HG03135 (cell line): ENCODE results near the gene EVI5L.
"Not testable (repeated sequence)": the region's sequence is repeated elsewhere in the genome, so short reads cannot be mapped to it uniquely, and the experiment has no call there.

Experiments
- ATAC-seq: cut with Tn5 transposase; IDR thresholded peaks from one replicate; pipeline ENCODE4 v1.9.1; 2021; ENCODE audit warnings: mild to moderate bottlenecking, moderate library complexity; ENCODE audit not compliant: unreplicated experiment

The EVI5L gene

DNA sequence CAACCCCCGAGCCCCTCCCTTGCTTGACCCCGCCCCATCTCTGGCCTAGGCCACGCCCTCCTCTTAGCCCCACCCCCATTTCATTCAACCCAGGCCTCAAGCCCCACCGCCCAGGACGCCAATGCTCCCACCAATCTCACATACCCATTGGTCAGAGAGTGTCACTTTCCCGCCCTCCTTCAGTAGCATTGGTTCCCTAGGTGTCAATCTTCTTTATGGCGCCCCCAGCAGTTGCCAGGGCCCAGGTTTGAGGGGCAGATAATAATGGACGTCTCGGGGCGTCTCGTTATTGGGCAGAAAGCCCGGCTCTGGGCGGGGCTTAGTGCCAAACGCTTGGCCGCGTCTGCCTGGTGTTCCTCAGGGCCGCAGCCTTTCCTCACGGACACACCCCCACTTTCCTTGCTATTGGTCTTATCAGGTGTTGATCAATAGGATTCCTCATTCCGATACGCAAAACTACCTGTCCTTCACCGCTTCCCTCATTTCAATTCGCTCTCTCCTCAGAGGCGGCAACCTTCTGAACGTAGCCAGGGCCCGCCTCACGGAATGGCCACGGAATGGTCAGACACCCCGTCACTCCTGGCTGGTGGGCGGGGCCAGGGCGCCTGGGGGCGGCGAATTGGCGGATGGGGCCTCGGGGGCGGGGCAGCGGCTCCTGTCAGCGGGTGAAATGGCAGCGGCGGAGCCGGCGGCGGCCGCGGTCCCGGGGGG, at the start of gene EVI5L:
TSS of gene EVI5L (plus strand) at position 658 of the 711 bp plus-strand sequence. CDS start 16,325 bp downstream, outside the sequence.
- peak; percentile 85 for ATAC-seq

DNA sequence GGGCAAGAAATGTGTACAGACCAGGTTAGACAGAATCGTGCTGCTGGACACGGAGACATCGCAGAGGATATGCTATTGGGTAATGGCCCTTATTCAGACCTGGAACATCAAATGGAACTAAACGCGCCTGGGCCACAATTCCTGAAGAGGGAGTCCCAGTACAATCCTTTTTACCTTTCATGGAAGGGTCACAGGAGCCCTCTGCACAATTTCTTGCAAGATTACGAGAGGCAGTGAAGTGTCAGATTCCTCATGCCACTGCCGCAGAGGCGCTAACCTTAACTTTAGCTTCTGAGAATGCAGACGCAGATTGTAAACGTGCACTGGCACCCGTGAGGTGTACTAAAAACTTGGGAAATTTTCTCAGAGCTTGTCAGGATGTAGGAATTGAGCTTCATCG, 48.9 kb upstream of the EVI5L start:
- ATAC-seq: no peak

DNA sequence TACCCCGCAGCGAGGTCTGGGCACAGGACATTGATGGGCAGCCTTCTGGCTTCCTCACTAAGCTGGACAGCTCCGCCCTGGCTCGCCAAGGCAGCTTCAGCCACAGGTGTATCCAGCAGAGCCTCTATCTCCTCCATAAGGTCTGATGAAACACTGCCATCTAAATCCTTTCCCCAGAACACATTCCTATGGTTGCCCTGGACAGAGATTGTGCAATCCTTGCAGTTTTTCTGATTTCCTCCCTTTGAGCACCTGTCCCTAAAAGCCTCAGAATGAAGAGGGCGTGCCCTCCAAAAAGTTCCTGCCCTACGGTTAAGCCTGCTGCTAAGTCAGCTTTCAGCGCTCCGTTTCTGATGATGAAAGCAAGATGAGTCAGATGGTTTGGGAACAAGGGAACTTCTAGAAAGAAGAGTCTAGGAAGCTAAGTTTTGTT, 46.0 kb upstream of the EVI5L start:
- no peak for ATAC-seq

DNA sequence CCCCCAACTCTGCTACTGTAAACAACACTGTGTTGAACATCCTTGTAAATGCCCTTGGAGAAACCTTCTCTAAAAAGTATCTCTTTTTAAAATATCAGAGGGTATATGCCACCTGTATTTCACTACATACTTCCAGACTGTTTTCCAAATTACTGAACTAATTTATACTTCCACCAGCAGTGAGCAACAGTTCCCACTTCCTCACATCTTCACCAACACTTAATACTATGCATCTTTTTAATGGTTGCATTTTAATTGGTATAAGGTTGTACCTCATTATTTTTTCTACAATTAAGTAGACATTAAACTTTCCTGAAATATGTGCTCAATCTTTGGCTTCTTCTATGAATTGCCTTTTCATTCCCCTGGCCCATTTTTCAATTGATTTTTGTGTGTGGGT, 45.2 kb upstream of the EVI5L start:
- ATAC-seq: no peak

DNA sequence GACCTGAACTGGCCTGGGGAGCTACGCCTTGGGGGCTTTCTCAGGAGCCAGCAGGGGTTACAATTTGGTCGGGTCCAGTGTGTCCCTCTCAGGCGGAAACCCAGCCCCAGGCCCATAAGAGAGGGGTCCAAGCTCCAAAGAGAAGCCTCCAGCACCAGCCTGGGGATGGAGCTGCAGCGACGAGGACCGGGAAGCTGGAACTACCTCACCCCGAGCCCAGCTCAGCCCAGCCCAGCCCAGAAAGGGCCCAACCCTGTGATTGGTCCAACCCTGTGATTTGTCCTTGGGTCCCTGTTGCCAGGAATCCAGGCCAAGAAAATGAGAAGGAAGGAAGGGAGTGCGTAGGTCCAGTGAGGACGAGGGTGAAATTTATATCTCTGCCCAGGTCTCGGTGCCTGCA, 42.9 kb upstream of the EVI5L start:
- ATAC-seq: no peak

DNA sequence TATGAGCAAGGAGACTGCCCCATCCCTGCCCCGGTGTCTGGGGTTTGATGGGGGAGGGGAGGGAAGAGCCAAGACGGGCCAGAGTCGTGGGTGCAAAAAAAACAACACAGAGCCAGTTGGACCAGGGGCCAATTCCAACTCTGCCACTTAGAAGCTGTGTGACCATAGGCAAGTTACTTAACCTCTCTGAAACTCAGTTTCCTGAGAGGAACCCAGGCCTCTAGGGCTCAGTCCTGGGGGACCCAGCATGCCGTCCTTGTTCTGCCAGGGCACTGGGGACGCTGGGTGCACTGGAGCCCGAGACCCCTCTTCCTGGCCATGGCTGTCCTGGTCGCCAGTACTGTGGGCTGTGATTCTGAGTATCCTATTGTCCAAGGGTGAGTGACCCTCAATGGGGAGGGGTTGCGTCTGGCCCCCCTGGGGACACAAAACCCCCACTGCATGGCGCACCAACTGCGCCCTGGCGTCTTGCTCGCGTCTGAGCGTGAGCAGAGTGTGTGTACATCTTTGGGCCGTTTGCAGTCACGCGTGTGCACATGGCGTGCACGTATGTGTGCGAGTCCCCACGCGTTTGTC, 42.3 kb upstream of the EVI5L start:
- no peak for ATAC-seq

DNA sequence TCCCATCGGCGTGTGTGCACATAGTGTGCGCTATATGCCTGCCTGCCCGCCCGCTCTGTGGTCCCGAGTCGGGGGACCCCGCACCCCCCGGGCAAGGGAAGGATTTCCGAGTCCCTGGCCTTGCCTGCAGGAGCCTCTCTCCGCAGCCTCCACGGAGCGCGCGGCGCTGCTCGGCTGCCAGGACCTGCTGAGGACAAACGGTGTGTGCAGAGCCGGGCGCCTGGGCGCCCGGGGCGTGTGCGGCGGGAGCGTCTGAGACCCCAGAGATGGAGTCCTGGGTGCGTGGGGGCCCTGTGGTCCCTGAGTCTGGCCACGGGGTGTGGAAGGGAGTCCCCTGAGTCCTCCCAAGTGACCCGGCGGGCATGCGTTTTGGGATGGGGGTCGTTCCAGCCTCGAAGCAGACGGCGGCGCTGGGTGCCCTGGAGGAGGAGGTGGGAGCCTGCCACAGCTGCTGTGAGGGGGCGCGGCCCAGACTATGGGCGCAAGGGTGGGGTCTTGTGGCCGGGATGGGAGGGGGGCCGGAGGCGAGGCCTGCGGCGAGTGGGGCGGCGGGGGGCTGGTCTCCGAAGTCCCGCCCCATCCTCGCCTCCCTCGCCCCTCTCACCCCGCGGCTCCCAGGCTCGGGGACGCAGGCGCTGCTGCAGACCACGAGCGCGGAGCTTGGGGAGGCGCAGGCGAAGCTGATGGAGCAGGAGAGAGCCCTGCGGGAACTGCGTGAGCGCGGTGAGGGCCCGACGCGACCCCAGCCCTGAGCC, 41.7 kb upstream of the EVI5L start:
- no peak for ATAC-seq

DNA sequence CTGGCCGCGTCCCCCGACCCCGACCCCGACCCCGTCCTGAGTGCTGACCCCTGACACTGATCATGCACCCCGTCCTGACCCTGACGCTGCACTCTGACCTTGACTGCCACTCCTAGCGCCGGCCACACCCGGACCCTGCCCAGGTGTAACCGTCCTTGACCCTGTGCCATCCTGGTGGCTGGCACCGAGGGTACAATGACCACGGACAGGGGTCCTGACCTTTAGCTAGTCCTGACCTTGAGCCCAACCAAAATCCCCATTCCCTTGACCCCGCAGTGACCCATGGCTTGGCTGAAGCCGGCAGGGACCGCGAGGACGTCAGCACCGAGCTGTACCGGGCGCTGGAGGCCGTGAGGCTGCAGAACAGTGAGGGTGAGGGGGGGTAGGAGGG, 41.1 kb upstream of the EVI5L start:
- no peak for ATAC-seq

DNA sequence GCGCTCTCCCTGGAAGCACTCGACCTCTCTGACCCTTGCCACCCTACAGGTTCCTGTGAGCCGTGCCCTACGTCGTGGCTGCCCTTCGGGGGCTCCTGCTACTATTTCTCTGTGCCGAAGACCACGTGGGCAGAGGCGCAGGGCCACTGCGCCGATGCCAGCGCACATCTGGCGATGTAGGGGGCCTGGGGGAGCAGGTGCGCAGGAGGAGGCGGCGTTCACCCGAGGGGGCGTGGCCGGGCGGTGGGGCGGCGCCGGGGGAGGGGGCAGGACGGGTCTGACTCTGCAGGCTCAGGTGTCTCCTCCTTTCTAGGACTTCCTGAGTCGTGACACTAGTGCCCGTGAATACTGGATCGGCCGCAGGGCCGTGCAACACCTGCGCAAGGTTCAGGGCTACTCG, 40.6 kb upstream of the EVI5L start:
- no peak for ATAC-seq

DNA sequence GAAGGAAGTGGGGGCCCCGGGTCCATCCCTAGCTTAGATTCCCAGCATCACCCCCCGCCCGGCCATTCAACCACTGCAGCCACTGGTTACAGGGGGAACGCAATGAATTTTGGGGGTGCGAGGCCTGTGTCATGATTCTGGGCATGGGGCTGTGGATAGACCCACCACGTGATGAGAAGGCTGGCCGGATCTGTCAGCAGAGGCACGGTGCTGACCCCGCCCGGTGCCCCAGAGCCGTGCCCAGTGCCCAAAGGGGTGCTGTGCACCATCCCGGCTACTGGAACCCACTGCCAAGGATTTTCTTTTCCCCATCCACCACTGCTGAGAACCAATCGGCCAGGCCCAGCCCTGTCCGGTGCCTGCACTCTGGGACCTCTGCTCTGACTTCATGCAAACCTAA, 39.6 kb upstream of the EVI5L start:
- no peak for ATAC-seq

DNA sequence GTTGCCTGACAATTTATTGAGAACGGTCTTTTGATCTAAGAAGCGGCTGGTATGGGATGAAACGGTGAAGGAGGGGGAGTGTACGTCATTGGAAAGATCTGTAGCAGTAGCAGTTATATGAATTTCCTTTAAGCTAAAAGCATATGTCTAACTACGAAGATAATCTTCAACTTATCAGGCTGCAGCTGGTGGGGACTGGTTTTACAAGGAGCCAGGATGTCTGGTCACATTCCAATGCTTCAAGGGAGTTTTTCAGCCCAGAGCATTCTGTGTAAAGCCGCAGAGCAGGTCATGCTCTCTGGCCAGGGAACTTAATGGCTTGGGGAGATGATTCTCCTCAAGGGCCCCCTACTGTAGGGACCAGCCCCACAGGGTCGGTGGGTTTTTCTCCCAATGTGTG, 37.7 kb upstream of the EVI5L start:
- ATAC-seq: no peak

DNA sequence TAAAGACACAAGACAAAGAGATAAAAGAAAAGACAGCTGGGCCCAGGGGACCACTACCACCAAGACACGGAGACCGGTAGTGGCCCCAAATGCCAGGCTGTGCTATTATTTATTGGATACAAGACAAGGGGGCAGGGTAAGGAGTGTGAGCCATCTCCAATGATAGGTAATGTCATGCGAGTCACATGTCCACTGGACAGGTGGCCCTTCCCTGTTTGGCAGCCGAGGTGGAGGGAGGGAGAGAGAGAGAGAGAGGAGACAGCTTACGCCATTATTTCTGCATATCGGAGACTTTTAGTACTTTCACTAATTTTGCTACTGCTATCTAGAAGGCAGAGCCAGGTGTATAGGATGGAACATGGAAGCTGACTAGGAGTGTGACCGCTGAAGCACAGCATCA, 37.3 kb upstream of the EVI5L start:
- not testable (repeated sequence) for ATAC-seq

DNA sequence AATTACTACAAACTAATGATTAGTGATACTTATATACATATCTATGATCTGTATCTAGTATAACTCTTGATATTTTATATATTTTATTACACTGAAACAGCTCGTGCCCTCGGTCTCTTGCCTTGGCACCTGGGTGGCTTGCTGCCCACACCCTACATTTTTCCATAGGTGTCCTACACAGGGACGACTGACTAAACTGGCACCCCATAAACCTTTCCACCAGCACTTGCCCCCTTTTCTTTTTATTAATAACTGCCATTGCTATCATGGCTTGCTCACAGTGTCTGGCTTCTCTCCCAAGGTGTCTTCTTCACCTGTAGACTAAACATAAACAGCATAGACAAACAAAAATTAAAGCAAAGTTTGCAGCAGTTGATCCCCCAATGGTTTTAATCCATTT, 36.5 kb upstream of the EVI5L start:
- ATAC-seq: no peak

DNA sequence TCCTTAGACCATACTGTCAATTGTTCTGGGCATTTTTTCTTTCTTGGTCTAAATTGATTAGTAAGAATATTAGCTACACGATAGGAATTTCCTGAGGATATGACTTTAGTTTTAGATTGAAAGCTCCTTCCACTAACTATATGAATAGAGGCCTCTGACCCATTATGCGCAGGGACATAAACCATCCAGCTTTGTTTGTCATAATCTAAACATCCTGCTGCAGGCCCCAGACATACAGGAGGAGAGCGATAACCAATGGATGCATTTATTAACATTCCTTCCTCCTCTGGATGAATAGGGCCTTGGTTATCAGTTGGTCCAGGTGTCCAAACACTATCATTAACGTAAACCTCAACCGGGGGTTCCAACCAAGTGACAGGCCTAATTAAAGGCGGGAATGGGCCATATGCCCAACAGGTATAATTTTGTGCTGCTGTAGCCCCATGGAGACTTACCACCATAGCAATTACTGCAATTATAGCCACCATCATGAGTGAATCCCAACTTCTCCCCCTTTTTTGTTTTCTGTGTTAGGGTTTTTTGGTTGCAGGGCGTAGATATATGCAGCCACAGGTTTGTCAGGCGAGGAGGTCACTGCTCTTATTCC, 34.4 kb upstream of the EVI5L start:
- ATAC-seq: no peak

DNA sequence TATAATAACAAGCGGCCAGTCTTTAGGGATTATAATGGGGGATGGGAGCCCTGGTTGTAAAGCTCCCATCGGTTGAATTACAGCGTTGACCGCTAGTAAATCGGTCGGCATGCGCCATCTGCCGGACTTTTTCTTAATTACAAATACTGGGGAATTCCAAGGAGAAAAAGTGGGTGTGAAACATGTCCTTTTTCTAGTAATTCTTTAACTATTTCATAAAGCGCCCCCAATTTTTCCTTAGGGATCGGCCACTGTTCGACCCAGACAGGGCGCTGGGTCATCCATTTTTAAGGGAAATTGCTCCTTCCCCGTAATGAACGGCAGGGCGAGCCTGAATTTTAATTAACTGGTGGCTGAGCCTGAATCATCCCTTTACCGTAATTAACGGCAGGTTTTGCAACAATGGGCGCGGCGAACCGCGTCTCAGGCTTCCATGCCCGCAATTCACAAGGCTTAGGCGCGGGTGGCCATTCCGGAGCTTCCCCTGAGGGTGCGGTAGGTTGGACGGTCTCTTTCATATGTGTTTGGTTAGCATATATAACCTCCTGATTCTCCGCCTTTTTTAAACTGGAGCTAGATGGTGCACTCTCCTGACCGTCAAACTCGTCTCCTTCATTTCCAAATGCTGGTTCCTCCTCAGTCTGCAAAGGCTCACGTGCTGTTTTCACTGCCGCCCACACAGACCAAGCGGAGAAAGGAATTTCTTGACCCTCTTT, 30.2 kb upstream of the EVI5L start:
- no peak for ATAC-seq

DNA sequence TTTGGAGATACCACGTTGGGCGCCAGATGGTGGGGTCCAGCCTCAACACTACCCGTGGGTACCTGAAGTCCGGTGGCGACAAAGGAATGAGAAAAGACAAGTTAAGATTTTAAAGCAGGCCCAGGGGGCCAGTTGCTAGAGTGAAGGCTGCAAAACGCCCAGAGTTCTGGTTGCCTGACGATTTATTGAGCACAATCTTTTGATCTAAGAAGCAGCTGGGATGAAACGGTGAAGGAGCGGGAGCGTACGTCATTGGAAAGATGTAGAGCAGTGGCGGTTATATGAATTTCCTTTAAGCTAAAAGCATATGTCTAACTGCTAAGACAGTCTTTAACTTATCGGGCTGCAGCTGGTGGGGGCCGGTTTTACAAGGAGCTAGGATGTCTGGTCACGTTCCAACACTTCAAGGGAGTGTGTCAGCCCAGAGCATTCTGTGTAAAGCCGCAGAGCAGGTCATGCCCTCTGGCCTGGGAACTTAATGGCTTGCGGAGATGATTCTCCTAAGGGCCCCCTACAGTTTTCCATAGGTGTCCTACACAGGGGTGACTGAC, 28.9 kb upstream of the EVI5L start:
- no peak for ATAC-seq

DNA sequence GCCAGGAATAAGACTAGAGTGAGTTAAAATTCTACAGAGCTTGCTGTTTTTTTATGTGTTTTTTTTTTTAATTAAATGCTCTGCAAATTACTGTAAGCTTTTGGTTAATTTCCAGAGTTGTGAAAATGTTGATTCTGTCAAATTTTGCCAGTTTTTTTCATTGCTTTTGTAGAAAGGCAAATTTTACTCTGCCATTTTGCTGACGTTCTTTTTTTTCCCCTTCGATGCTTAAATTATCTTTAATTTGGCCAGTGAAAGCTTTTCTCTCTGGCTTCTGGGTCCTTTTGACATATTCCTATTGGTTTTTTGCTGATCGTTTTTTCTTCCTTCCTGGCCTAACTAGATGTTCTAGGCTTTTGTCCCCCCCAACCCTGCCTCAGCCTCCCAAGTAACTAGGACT, 23.8 kb upstream of the EVI5L start:
- ATAC-seq: no peak

DNA sequence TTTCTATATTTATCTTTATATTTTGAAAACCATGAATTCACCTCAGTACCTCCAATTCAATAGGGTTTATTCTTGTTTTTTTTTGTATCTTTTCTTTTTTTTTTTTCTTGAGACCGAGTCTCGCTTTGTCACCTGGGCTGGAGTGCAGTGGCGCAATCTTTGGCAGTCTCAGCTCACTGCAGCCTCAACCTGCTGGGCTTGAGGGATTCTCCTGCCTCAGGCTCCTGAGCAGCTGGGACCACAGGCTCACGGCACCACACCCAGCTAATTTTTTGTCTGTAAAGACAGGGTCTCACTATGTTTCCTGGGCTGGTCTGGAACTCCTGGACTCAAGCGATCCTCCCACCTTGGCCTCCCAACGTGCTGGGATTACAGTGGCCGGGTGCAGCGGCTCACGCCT, 23.1 kb upstream of the EVI5L start:
- no peak for ATAC-seq

DNA sequence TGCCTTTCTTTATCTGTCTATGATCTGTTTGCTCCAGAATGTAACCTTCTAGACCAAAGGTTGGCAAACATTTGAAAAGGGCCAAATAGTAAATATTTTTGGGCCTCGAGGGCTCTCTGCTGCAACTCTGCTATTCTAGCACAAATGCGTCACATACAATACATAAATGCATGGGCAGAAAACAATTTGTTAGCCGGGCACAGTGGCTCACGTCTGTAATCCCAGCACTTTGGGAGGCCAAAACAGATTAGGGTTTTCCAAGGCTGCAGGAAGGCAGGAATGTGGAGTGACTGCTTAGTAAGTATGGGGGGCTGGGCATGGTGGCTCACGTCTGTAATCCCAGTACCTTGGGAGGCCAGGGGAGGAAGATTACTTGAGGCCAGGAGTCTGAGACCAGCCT, 21.9 kb upstream of the EVI5L start:
- ATAC-seq: no peak

DNA sequence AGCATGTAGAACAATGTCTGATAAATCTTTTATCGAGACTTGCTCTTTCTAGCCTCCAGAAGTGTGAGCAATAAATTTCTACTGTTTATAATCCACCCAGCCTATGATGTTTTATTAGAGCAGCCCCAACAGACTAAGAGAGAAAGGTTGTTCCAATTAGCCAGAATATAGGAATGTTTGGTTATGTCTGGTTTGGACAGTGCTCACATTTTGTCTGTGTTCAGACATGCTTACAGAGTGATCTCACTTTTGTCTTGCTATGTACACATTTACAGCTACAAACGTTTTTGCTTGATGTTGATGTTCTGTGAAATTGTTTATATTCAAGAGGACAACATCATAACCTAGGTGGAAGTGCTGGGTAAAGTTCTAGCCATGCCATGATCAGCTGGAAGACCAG, 18.0 kb upstream of the EVI5L start:
- ATAC-seq: no peak

DNA sequence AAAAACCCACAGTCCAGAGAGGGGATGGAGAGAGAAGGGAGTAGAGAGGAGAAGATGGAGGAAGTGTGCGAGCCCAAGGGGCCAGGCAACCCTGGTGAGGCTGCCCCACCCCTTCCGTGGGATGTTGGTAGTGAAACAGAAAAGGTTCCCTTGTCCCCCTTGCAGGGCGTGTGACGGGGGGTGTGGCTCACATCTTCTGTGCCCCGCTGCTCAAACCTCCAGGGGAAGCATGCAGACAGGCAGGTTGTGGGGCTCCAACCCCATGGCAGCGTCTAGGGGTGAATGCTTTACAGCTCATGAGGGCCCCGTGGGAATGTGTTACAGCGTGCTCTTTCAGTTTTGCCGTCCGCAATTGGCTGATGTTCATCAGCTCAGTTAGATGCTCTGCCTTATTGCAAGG, 14.7 kb upstream of the EVI5L start:
- ATAC-seq: no peak
